Lower leg skin (tissue), 3 donors: Measurements from ENCODE around the gene HSH2D.

Experiments
- CTCF ChIP-seq, 3 donors: fragments of 450-650 bp; IDR thresholded peaks; one replicate each; pipeline ENCODE4 v1.5.1; 2016; ENCODE audit warnings: antibody characterized with exemption in 3 of 3, mild to moderate bottlenecking in 3 of 3, moderate library complexity in 2 of 3
- POLR2A ChIP-seq, 2 donors: fragments of 450-650 bp; IDR thresholded peaks; one replicate each; pipeline ENCODE4 v1.6.1; 2016 to 2017; ENCODE audit warnings: antibody characterized with exemption in 2 of 2, mild to moderate bottlenecking in 1 of 2, moderate library complexity in 1 of 2

GRCh38 chr19:16104722-16105121, 38.8 kb upstream of the HSH2D start:
- TF ChIP-seq CTCF (IDR thresholded peaks at IDR 0.05) (no peak), POLR2A (IDR thresholded peaks at IDR 0.05) (no peak)
